ENCODE measurements around the gene PRSS8.
A peak's percentile ranks its signal among the peaks of the same experiment; 100 is the strongest.
"Not testable (repeated sequence)": the region's sequence is repeated elsewhere in the genome, so short reads cannot be mapped to it uniquely, and the experiment has no call there.

The PRSS8 gene

GRCh38 chr16:31127182-31127581 lies 8.3 kb downstream of the PRSS8 start:
- no peak for DNase-seq

- DNase-seq: no peak
Observed at GRCh38 chr16:31125844-31126243, 9.7 kb downstream of the PRSS8 start.

DNA sequence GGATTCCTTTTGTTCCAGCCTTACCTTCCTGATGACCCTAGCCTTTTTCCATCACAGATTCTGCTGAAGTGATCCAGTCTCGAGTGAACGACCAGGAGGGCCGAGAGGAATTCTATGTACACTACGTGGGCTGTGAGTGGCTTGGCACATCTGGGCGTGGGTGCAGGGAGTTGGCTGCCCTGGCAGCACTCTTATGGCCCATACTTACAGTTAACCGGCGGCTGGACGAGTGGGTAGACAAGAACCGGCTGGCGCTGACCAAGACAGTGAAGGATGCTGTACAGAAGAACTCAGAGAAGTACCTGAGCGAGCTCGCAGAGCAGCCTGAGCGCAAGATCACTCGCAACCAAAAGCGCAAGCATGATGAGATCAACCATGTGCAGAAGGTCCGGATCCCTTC lies 15.4 kb downstream of the PRSS8 start:
- no peak for DNase-seq

- no peak for DNase-seq
Observed at GRCh38 chr16:31118223-31119155, 17.0 kb downstream of the PRSS8 start.

- DNase-seq: peak; percentile 96 to 97
Observed at GRCh38 chr16:31117384-31118222, 17.9 kb downstream of the PRSS8 start, which contains the start of gene KAT8. TSS of gene KAT8 (plus strand) at chr16:31117664. CDS start at chr16:31117682, 18 bp downstream.

DNA sequence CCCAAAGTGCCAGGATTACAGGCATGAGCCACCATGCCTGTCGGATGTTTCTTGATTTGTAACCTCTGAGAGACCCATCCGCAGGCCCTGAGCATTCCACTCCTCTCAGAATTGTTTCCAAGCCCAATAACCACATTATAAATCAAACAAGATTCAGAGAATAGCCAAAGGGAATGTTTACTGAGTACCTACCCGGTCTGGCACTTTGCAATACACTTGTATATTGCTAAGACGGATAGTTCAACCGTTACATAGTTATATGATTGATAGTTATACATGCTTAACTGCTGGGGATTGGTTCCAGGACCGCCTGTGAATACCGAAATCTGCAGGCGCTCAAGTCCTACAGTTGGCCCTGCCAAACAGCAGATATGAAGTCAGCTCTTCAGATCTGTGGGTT lies 21.1 kb downstream of the PRSS8 start:
- no peak for DNase-seq

DNA sequence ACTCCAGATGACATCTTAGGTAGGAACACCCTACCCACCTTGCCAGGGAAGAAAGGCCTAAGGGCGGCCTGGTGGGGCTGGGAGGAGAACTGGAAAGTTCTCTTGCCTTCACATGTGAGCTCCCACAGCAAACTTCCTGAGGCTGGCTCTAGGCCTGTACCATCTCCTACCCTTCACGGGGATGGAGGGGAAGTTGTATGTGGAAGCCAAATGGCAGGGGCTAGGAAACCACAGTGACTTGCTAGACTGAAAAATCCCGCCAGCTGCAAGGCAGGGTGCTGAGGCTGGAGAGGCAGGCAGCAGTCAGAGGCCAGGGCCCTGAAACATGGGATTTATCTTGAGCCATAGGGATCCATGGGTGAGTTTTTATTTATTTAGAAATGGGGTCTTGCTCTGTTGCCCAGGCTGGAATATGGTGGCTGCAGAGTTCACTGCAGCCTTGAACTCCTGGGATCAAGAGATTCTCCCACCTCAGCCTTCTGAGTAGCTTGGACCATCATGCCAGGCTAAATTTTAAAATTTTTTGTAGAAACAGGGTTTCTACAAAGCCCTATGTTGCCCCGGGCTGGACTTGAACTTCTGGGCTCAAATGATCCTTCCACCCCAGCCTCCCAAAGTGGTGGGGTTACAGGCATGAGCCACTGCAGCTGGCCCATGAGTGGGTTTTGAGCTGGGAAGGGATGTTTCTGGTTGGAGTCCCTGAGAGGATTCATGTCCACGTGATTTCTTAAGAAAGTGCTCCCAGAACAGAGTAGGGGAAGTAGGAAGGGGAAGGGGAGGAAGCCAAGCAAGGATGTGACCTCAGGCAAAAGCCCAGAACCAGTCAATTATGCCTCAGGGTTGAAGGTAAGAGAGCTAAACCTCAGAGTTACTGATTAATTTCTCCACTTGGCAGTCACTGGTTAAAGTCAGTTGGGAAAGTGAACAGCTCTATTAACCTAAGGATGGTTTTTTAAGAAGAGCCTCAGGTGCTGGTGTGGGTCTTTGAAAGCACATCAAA lies 22.1 kb downstream of the PRSS8 start:
- DNase-seq: no peak

- no peak for DNase-seq
Observed at GRCh38 chr16:31112711-31113110, 22.8 kb downstream of the PRSS8 start.

GRCh38 chr16:31111881-31112466 lies 23.6 kb downstream of the PRSS8 start:
- DNase-seq: no peak

- no peak for DNase-seq
Observed at GRCh38 chr16:31110106-31111034, 25.2 kb downstream of the PRSS8 start.

GRCh38 chr16:31109622-31110021 lies 25.9 kb downstream of the PRSS8 start:
- no peak for DNase-seq

- no peak for DNase-seq
Observed at GRCh38 chr16:31108794-31109558, 26.6 kb downstream of the PRSS8 start.

GRCh38 chr16:31108035-31108793 lies 27.3 kb downstream of the PRSS8 start, which contains the start of gene BCKDK:
TSS of gene BCKDK (plus strand) at chr16:31108386. CDS start at chr16:31109224, 838 bp downstream.
- DNase-seq: peak; percentile 61 to 75

GRCh38 chr16:31107465-31107867 lies 28.1 kb downstream of the PRSS8 start:
- DNase-seq: no peak

GRCh38 chr16:31106509-31107464 lies 28.7 kb downstream of the PRSS8 start:
- no peak for DNase-seq

- DNase-seq: peak; percentile 66 to 81
Observed at GRCh38 chr16:31105677-31106213, 29.8 kb downstream of the PRSS8 start.

DNA sequence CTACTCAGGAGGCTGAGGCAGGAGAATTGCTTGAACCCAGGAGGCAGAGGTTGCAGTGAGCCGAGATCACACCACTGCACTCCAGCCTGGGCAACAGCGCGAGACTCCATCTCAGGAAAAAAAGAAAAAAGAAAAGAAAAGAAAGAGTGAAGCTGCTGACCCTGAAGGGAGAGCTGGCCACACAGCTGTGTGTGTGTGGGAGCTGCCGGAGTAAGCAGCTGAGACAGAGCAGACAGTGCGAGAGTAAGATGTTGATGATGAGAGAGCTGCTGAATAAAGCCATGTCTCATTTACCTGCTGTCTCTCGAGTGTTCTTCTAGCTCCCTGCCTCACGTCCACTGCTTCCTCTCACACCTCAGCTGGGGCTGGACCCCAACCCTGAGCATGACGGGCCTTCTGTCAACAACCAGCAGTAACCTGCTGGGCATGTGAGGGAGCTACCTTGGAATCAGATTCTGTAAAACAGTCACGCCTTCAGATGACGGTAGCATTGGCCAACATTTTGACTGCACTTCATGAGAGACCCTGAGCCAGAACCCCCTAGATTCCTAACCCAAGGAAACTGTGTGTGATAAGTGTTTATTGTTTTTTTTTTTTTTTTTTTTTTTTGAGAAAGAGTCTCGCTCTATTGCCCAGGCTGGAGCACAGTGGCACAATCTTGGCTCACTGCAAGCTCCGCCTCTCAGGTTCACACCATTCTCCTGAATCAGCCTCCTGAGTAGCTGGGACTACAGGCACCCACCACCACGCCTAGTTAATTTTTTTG lies 34.5 kb downstream of the PRSS8 start:
- DNase-seq: not testable (repeated sequence)

Data from stimulated activated CD4-positive, alpha-beta T cell treated with anti-CD3 and anti-CD28 coated beads, Interleukin-4, amount 100 ng/mL, for 4 hours (primary cell).